Measurements from ENCODE around the gene TRMT5. TPM values are rescaled to one million over a fixed set of nuclear protein-coding genes. Genes with fewer than 3 reads are reported as not detected.

Gene TRMT5
- total and polyA plus RNA-seq, 7 donors: 1.2 to 16.9 (median 7.2) TPM

DNA sequence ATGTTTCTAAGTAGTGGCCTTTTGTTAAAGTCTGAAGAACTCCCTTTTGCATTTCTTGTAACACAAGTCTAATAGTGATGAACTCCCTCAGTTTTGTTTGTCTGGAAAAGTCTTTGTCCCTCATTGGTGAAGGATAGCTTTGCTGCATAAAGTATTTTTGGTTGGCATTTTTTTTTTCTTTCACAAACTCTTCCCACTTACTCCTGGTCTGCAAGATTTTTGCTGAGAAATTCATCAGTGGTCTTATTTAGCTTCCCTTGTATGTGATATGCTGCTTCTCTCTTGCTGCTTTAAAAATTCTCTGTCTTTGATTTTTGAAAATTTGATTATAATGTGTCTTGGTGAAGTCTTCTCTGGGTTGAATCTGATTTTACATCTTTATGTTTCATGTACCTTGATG lies 22.7 kb downstream of the TRMT5 start:
- peaks cover 0 to 13% (median 8%) of the 10 kb centered on the region in 4 donors for H3K9me3 ChIP-seq
- TF ChIP-seq POLR2AphosphoS5 (IDR thresholded peaks at IDR 0.05): no peak
- TF ChIP-seq EP300 (IDR thresholded peaks at IDR 0.05): no peak
- TF ChIP-seq, protein P1, sequence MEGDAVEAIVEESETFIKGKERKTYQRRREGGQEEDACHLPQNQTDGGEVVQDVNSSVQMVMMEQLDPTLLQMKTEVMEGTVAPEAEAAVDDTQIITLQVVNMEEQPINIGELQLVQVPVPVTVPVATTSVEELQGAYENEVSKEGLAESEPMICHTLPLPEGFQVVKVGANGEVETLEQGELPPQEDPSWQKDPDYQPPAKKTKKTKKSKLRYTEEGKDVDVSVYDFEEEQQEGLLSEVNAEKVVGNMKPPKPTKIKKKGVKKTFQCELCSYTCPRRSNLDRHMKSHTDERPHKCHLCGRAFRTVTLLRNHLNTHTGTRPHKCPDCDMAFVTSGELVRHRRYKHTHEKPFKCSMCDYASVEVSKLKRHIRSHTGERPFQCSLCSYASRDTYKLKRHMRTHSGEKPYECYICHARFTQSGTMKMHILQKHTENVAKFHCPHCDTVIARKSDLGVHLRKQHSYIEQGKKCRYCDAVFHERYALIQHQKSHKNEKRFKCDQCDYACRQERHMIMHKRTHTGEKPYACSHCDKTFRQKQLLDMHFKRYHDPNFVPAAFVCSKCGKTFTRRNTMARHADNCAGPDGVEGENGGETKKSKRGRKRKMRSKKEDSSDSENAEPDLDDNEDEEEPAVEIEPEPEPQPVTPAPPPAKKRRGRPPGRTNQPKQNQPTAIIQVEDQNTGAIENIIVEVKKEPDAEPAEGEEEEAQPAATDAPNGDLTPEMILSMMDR (IDR thresholded peaks at IDR 0.05): no peak
- TF ChIP-seq POLR2A (IDR thresholded peaks at IDR 0.05): no peak
- H3K4me1 ChIP-seq: no peaks in the 10 kb centered on the region
- H3K36me3 ChIP-seq: peaks cover 0 to 12% (median 0%) of the 10 kb centered on the region in 4 donors
- no peak for DNase-seq
- H3K4me3 ChIP-seq: no peak overlapping the region
- H3K27ac ChIP-seq: no peak overlapping the region
- no peaks in the 10 kb centered on the region for H3K27me3 ChIP-seq
- intact Hi-C loops (cut with DNase I): no loop called here

DNA sequence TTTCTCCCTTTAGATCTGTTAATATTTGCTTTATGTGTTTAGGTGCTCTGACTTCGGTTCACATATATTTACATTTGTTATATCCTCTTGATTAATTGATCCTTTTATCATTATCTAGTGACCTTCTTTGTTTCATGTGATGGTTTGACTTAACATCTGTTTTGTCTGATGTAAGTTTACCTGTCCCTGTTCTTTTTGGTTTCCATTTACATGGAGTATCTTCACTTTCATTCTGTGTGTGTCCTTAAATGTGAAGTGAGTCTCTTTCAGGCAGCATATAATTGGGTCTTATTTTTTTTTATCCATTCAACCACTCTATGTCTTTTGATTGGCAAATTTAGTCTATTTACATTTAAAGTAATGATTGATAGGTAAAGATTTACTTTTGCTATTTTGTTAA lies 24.2 kb downstream of the TRMT5 start:
- intact Hi-C loops (cut with DNase I): no loop called here

DNA sequence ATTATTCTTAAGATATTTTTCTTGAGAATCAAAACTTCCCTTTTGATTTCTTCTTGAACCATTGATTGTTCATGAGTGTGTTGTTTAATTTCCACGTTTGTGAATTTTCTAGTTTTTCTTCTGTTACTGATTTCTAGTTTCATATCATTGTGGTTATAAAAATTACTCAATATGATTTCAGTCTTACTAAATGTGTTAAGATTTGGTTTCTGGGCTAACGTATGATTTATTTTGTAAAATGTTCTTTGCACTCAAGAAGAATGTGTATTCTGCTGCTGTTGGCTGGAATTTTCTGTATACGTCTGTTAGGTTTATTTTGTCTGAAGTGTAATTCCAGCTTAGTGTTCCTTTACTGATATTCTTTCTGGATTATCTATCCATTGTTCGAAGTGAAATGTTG lies 24.7 kb downstream of the TRMT5 start:
- intact Hi-C loops (cut with DNase I): no loop called here
- WGBS, 2 donors: 88 to 92% methylated on average over 4 of the region's 4 CpGs
- TF ChIP-seq POLR2A (IDR thresholded peaks at IDR 0.05) (no peak), POLR2AphosphoS5 (IDR thresholded peaks at IDR 0.05) (no peak)
- Histone ChIP-seq H3K9me3 (peaks cover 0 to 13% (median 8%) of the 10 kb centered on the region in 4 donors), H3K27me3 (no peaks in the 10 kb centered on the region), H3K4me1 (no peaks in the 10 kb centered on the region), H3K27ac (no peak overlapping the region), H3K4me3 (no peak overlapping the region), H3K36me3 (peaks cover 0 to 12% (median 0%) of the 10 kb centered on the region in 4 donors)
- DNase-seq: no peak

More for the DNA sequence above, 24.2 kb downstream of the TRMT5 start:
- WGBS, 2 donors: 93 to 95% methylated on average over 1 of the region's 1 CpG
- DNase-seq: no peak
- TF ChIP-seq POLR2AphosphoS5 (IDR thresholded peaks at IDR 0.05) (no peak), EP300 (IDR thresholded peaks at IDR 0.05) (no peak), POLR2A (IDR thresholded peaks at IDR 0.05) (no peak)
- TF ChIP-seq, protein P1 (IDR thresholded peaks at IDR 0.05): no peak
- no peak overlapping the region for H3K4me3 ChIP-seq
- H3K27ac ChIP-seq: no peak overlapping the region
- no peaks in the 10 kb centered on the region for H3K4me1 ChIP-seq
- peaks cover 0 to 12% (median 0%) of the 10 kb centered on the region in 4 donors for H3K36me3 ChIP-seq
- H3K27me3 ChIP-seq: no peaks in the 10 kb centered on the region
- H3K9me3 ChIP-seq: peaks cover 0 to 13% (median 8%) of the 10 kb centered on the region in 4 donors

DNA sequence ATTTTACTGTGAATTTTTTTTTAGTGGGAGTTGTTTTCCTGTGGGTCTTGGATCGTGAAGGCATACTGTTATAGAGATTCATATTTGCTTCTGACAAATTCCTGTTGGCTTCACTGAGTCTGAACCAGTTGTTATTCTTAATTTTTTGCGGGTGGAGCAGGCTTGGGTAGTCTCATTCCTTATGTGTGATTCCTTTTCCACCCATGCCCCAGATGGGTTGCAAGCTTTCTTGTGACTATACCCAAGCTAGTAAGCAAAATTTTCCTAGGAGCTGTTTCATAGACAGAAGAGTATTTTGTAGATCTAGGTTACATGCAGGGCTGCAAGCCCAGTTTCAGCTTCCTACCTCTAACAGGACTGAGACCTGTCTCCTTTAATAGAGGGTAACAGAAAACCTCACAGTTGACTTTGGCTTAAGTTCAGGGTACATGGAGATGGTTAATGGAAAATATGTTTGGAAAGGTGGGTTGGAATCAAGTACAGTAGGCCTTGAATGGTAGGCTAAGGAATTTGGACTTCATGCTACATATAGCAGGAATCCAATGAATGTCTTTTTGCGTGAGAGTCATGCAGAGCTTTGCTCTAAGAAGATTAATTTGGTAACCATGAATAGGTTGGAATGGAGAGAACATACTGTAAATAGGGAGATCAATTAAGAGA lies 29.0 kb downstream of the TRMT5 start:
- DNase-seq: no peak
- H3K4me3 ChIP-seq: no peak overlapping the region
- no peaks in the 10 kb centered on the region for H3K27me3 ChIP-seq
- H3K36me3 ChIP-seq: peaks cover 0 to under 1% (median 0%) of the 10 kb centered on the region in 4 donors
- WGBS, 2 donors: 64% methylated on average over 3 of the region's 3 CpGs
- intact Hi-C loops (cut with DNase I): no loop called here
- TF ChIP-seq, protein P1 (IDR thresholded peaks at IDR 0.05): no peak
- no peak for TF ChIP-seq EP300 (IDR thresholded peaks at IDR 0.05)
- no peak for TF ChIP-seq POLR2AphosphoS5 (IDR thresholded peaks at IDR 0.05)
- no peak for TF ChIP-seq POLR2A (IDR thresholded peaks at IDR 0.05)
- H3K27ac ChIP-seq: no peak overlapping the region
- H3K9me3 ChIP-seq: no peaks in the 10 kb centered on the region
- no peaks in the 10 kb centered on the region for H3K4me1 ChIP-seq

DNA sequence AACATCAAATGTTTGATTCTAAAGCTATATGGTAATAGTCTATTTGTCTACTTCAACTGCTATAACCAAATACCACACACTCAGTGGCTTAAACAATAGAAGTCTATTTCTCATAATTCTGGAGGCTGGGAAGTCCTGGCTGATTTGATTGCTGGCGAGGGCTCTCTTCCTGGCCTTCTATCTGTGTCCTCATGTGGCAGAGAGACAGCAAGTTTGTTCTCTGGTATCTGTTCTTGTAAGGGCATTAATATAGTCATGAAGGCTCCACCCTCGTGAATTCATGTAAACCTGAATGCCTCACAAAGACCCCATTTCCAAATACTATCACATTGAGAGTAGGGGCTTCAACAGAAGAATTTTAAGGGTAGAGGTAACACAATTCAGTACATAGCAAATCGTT lies 34.1 kb downstream of the TRMT5 start:
- Histone ChIP-seq H3K27me3 (no peaks in the 10 kb centered on the region), H3K9me3 (no peaks in the 10 kb centered on the region), H3K36me3 (no peaks in the 10 kb centered on the region), H3K4me3 (no peak overlapping the region), H3K27ac (no peak overlapping the region), H3K4me1 (peaks cover 0 to 11% (median 3%) of the 10 kb centered on the region in 4 donors)
- TF ChIP-seq, protein P1 (IDR thresholded peaks at IDR 0.05): no peak
- TF ChIP-seq POLR2A (IDR thresholded peaks at IDR 0.05) (no peak), EP300 (IDR thresholded peaks at IDR 0.05) (no peak), POLR2AphosphoS5 (IDR thresholded peaks at IDR 0.05) (no peak)
- 89 to 90% methylated on average over 3 of the region's 3 CpGs for WGBS, 2 donors
- no peak for DNase-seq
- intact Hi-C loops (cut with DNase I): no loop called here
